ENCODE measurements around the gene ABHD15.
A peak's percentile ranks its signal among the peaks of the same experiment; 100 is the strongest.

ABHD15 gene

GRCh38 chr17:29608986-29609385 is 42.1 kb upstream of the ABHD15 start:
- Histone ChIP-seq H3K27ac (ENCODE audit: low read length) (no peak overlapping the region), H3K4me3 (ENCODE audit: low read length) (no peak overlapping the region), H3K27me3 (ENCODE audit: control insufficient read depth, insufficient read depth, low read length) (peaks cover 4% of the 10 kb centered on the region), H3K4me1 (ENCODE audit: control insufficient read depth, low read depth, low read length) (peaks cover 5% of the 10 kb centered on the region), H3K36me3 (ENCODE audit: control insufficient read depth, low read depth, low read length) (no peaks in the 10 kb centered on the region), H3K9ac (ENCODE audit: low read length) (no peak overlapping the region), H3K9me3 (ENCODE audit: control insufficient read depth, low read depth, low read length) (no peaks in the 10 kb centered on the region)

GRCh38 chr17:29607557-29608195 is 40.8 kb upstream of the ABHD15 start:
- no peaks in the 10 kb centered on the region for H3K4me1 ChIP-seq (ENCODE audit: control insufficient read depth, low read depth, low read length)
- H3K27me3 ChIP-seq (ENCODE audit: control insufficient read depth, insufficient read depth, low read length): no peaks in the 10 kb centered on the region
- no peak overlapping the region for H3K27ac ChIP-seq (ENCODE audit: low read length)
- no peak overlapping the region for H3K4me3 ChIP-seq (ENCODE audit: low read length)
- no peak overlapping the region for H3K9ac ChIP-seq (ENCODE audit: low read length)
- H3K36me3 ChIP-seq (ENCODE audit: control insufficient read depth, low read depth, low read length): no peaks in the 10 kb centered on the region
- no peaks in the 10 kb centered on the region for H3K9me3 ChIP-seq (ENCODE audit: control insufficient read depth, low read depth, low read length)

- H3K4me3 ChIP-seq (ENCODE audit: low read length): no peak overlapping the region
These were observed 36.4 kb upstream of the ABHD15 start for GRCh38 chr17:29603109-29603674.

GRCh38 chr17:29597361-29598172 is 30.7 kb upstream of the ABHD15 start:
- Histone ChIP-seq H3K9ac (ENCODE audit: low read length) (no peak overlapping the region), H3K4me1 (ENCODE audit: control insufficient read depth, low read depth, low read length) (peaks cover 23% of the 10 kb centered on the region), H3K36me3 (ENCODE audit: control insufficient read depth, low read depth, low read length) (no peaks in the 10 kb centered on the region), H3K4me3 (ENCODE audit: low read length) (peak overlapping the region; percentile 12), H3K9me3 (ENCODE audit: control insufficient read depth, low read depth, low read length) (no peaks in the 10 kb centered on the region), H3K27me3 (ENCODE audit: control insufficient read depth, insufficient read depth, low read length) (no peaks in the 10 kb centered on the region), H3K27ac (ENCODE audit: low read length) (no peak overlapping the region)

More at GRCh38 chr17:29603109-29603674, 36.4 kb upstream of the ABHD15 start:
- Histone ChIP-seq H3K9me3 (ENCODE audit: control insufficient read depth, low read depth, low read length) (no peaks in the 10 kb centered on the region), H3K27me3 (ENCODE audit: control insufficient read depth, insufficient read depth, low read length) (no peaks in the 10 kb centered on the region), H3K36me3 (ENCODE audit: control insufficient read depth, low read depth, low read length) (no peaks in the 10 kb centered on the region), H3K9ac (ENCODE audit: low read length) (no peak overlapping the region), H3K4me1 (ENCODE audit: control insufficient read depth, low read depth, low read length) (no peaks in the 10 kb centered on the region), H3K27ac (ENCODE audit: low read length) (no peak overlapping the region)

- Histone ChIP-seq H3K4me3 (ENCODE audit: low read length) (no peak overlapping the region), H3K27me3 (ENCODE audit: control insufficient read depth, insufficient read depth, low read length) (no peaks in the 10 kb centered on the region), H3K4me1 (ENCODE audit: control insufficient read depth, low read depth, low read length) (peaks cover 31% of the 10 kb centered on the region), H3K9me3 (ENCODE audit: control insufficient read depth, low read depth, low read length) (no peaks in the 10 kb centered on the region), H3K36me3 (ENCODE audit: control insufficient read depth, low read depth, low read length) (no peaks in the 10 kb centered on the region), H3K27ac (ENCODE audit: low read length) (no peak overlapping the region), H3K9ac (ENCODE audit: low read length) (no peak overlapping the region)
These were observed 30.0 kb upstream of the ABHD15 start for GRCh38 chr17:29596811-29597210.

- Histone ChIP-seq H3K36me3 (ENCODE audit: control insufficient read depth, low read depth, low read length) (no peaks in the 10 kb centered on the region), H3K9ac (ENCODE audit: low read length) (no peak overlapping the region), H3K27me3 (ENCODE audit: control insufficient read depth, insufficient read depth, low read length) (no peaks in the 10 kb centered on the region), H3K9me3 (ENCODE audit: control insufficient read depth, low read depth, low read length) (no peaks in the 10 kb centered on the region), H3K4me1 (ENCODE audit: control insufficient read depth, low read depth, low read length) (peaks cover 31% of the 10 kb centered on the region), H3K27ac (ENCODE audit: low read length) (no peak overlapping the region), H3K4me3 (ENCODE audit: low read length) (no peak overlapping the region)
These were observed 29.3 kb upstream of the ABHD15 start for GRCh38 chr17:29595943-29596774.

GRCh38 chr17:29595107-29595942 is 28.5 kb upstream of the ABHD15 start:
- peaks cover 36% of the 10 kb centered on the region for H3K4me1 ChIP-seq (ENCODE audit: control insufficient read depth, low read depth, low read length)
- H3K27ac ChIP-seq (ENCODE audit: low read length): no peak overlapping the region
- no peaks in the 10 kb centered on the region for H3K9me3 ChIP-seq (ENCODE audit: control insufficient read depth, low read depth, low read length)
- H3K9ac ChIP-seq (ENCODE audit: low read length): no peak overlapping the region
- no peak overlapping the region for H3K4me3 ChIP-seq (ENCODE audit: low read length)
- no peaks in the 10 kb centered on the region for H3K36me3 ChIP-seq (ENCODE audit: control insufficient read depth, low read depth, low read length)
- peaks cover 2% of the 10 kb centered on the region for H3K27me3 ChIP-seq (ENCODE audit: control insufficient read depth, insufficient read depth, low read length)

GRCh38 chr17:29594519-29595090 is 27.8 kb upstream of the ABHD15 start:
- Histone ChIP-seq H3K9ac (ENCODE audit: low read length) (no peak overlapping the region), H3K9me3 (ENCODE audit: control insufficient read depth, low read depth, low read length) (no peaks in the 10 kb centered on the region), H3K36me3 (ENCODE audit: control insufficient read depth, low read depth, low read length) (no peaks in the 10 kb centered on the region), H3K27ac (ENCODE audit: low read length) (no peak overlapping the region), H3K27me3 (ENCODE audit: control insufficient read depth, insufficient read depth, low read length) (peaks cover 8% of the 10 kb centered on the region), H3K4me1 (ENCODE audit: control insufficient read depth, low read depth, low read length) (peaks cover 42% of the 10 kb centered on the region), H3K4me3 (ENCODE audit: low read length) (peak overlapping the region; percentile 71)

GRCh38 chr17:29593591-29594518 is 27.0 kb upstream of the ABHD15 start:
- H3K4me3 ChIP-seq (ENCODE audit: low read length): peak overlapping the region; percentile 71
- peaks cover 42% of the 10 kb centered on the region for H3K4me1 ChIP-seq (ENCODE audit: control insufficient read depth, low read depth, low read length)

More at GRCh38 chr17:29593591-29594518, 27.0 kb upstream of the ABHD15 start:
- H3K27me3 ChIP-seq (ENCODE audit: control insufficient read depth, insufficient read depth, low read length): peaks cover 8% of the 10 kb centered on the region
- H3K36me3 ChIP-seq (ENCODE audit: control insufficient read depth, low read depth, low read length): no peaks in the 10 kb centered on the region
- H3K9me3 ChIP-seq (ENCODE audit: control insufficient read depth, low read depth, low read length): no peaks in the 10 kb centered on the region
- H3K9ac ChIP-seq (ENCODE audit: low read length): peak overlapping the region; percentile 33
- H3K27ac ChIP-seq (ENCODE audit: low read length): no peak overlapping the region
